HG02623 (cell line): ENCODE measurements around the gene SETX.

Experiments used
- ATAC-seq: cut with Tn5 transposase; IDR thresholded peaks from one replicate; pipeline ENCODE4 v1.9.1; 2021; ENCODE audit warnings: moderate library complexity; ENCODE audit not compliant: unreplicated experiment

The SETX gene

DNA sequence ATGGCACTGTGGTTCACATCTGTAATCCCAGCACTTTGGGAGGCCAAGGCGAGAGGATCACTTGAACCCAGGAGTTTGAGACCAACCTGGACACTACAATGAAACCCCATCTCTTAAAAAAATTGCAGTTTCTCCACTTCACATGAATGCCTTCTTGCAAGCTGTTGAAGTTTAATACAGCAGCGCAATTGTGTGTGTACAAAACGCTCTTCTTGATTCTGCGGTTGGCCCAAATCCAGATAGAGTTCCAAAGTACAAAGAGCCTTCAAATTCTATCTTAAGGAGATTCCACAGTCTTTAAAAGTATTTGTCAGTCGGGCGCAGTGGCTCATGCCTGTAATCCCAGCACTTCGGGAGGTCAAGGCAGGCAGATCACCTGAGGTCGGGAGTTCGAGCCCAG, 9.3 kb upstream of the SETX start:
- no peak for ATAC-seq

DNA sequence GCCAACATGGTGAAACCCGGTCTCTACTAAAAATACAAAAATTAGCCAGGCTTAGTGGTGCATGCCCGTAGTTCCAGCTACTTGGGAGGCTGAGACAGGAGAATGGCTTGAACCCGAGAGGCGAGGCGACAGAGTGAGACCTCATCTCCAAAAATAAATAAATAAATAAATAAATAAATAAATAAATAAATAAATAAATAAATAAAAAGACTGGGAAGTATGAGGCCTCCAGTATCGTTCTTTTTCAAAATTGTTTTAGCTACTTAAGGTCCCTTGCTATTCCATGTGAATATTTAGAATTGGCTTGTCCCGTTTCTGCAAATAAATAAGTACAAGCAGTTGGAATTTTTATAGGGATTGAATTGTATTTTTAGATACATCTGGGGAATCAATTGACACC, 3.0 kb upstream of the SETX start:
- ATAC-seq: no peak

- no peak for ATAC-seq
Measured at GRCh38 chr9:132356324-132356924, 1.6 kb upstream of the SETX start.

DNA sequence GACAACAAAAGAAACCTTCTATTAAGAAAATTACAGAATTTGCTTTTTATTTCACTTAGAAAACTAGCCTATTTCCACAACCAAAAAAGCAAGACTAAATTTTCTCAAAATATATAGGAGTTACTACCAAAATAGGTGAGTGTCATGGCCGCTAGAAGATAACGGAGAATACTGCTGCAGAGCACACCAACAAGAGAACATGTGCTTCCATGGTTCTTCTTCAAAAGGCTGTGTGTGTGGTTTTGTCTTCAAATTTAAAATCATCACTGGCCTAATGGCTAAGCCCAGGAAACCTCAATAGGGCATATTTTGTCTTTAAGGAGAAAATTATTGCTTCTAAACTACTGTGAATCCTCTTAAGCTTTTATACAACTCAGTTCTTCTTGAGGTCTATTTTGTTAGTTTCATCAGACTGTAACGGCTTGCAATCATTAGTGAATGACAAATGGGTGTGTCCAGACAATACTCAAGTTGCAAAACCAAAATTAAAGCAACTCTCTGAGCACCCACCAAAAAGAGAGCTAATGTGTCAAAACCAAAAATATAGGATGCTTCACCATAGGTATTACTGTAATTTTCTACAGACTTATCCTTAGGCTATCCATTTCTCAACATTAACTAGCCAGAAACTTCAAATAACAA, 3.3 kb downstream of the SETX start:
- ATAC-seq: no peak

- no peak for ATAC-seq
Measured at GRCh38 chr9:132350861-132351315, 3.9 kb downstream of the SETX start.

GRCh38 chr9:132348676-132349075, 6.1 kb downstream of the SETX start:
- ATAC-seq: no peak

DNA sequence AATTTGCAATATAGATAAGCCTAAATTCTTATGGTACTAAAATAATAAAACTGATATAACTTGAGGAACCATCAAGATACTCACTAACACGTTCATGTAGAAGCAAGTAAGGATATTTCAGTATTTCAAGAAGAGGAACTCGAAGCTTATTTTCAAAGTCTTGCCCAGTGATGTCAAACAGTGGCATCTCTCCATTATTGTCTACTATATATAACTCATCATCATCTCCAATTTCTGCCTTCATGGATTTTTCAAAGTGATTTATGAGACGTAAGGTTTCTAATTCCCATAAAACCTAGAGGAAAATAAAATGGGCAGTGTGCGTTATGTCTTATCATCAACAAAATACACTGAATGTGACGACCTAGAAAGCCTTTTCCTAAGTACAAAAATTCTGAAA, 8.6 kb downstream of the SETX start:
- no peak for ATAC-seq

GRCh38 chr9:132341177-132341840, 13.5 kb downstream of the SETX start:
- ATAC-seq: no peak

DNA sequence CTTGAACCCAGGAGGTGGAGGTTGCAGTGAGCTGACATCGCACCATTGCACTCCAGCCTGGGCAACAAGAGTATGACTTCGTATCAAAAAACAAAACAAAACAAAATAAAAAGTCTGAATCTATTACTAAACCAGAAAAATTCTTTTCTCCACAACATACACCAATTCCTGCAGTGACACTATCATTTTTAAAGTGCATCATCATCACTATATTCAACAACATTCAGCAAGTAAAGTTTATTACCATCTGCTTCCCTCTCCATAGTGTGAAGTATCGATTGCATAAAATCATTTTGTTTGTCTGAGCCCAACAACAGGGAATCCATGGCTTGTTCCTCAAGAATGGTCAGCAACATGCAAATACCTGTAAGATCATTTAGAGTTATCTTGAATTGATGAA, 20.4 kb downstream of the SETX start:
- no peak for ATAC-seq

DNA sequence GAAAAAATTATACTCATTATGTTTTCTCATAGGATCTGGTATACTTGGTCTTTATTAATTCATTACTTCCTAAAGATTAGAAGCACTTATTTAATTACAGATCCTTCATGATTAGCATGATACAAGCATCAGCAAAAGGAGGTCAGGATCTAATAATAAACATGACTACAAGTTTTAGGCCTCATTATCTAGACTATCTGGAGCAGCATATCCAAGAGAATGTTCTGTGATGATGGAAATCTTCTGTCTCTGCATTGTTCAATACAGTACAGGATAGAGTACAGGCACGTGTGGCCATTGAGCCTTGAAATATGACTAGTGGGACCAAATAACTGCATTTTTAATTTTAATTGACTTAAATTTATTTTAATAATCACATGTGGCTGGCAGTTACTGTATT, 21.2 kb downstream of the SETX start:
- no peak for ATAC-seq

- ATAC-seq: no peak
Measured at GRCh38 chr9:132328580-132328979, 26.2 kb downstream of the SETX start.

DNA sequence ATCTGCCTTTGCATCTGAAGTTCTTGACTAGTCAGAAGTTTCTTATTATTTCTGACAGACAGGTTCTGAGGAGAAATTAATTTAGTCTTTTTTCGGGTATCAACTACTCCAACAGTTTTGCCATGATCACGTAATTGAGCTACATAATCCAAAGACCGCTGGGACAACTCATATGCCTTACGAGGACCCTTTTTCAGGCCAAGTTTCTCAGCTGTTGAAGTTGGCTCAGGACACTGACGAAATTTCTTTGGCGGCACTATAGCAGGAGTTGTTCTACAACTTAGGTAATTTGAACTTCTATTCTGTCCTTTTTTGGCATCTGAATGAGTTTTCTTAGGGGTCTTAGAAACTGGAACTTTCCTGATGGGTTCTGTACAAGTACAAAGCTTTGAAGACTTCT, 27.2 kb downstream of the SETX start:
- ATAC-seq: no peak

GRCh38 chr9:132324425-132324824, 30.4 kb downstream of the SETX start:
- no peak for ATAC-seq

DNA sequence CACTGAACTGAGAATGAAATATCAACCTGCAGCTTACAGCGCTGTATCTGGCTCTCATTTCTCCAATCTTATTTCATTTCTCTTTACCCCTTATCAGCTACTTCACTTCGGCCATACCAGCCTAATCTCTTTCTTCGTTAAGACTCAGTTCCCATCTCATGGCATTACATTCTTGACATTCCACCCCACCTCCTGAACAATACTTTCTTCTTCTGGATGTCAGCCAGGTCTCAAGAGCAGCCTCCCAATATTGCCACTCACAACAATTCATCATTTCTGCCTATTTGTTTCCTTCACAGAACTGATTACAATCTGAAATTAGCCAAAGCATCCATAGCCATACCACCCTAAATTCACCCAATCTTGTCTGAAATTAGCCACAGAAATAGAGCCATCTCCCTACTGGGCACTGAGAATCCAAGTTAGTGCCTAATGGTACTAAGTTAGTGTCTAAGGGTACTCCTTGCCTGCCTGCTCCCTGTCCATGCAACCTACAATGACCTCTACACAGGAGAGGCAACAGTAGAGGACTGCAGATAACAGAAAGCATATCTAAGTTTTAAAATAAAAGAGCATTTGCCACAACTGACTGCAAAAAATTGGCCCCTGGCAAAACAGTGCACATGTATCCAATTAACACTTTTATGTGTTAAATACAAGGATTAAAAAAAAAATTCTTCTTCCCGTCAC, 35.2 kb downstream of the SETX start:
- ATAC-seq: no peak

- ATAC-seq: no peak
Measured at GRCh38 chr9:132312873-132313272, 41.9 kb downstream of the SETX start.

DNA sequence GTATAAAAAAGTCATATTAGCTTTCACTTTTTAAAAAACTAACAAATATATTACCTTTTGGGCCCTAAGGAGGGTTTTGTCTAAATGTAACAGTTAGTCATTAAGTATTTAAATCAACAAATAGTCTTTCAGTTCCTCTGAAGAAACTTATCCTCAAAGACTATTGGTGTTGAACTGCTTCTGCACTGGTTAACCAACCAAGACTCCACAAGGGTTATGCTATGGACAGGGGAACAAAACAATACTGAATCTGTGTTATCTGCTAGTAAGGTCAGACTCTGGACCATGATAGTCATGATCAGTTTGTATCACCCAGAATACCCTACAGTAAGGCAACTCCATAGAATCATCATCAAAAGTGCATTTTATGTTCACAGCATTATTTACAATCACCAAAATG, 42.4 kb downstream of the SETX start:
- ATAC-seq: no peak

DNA sequence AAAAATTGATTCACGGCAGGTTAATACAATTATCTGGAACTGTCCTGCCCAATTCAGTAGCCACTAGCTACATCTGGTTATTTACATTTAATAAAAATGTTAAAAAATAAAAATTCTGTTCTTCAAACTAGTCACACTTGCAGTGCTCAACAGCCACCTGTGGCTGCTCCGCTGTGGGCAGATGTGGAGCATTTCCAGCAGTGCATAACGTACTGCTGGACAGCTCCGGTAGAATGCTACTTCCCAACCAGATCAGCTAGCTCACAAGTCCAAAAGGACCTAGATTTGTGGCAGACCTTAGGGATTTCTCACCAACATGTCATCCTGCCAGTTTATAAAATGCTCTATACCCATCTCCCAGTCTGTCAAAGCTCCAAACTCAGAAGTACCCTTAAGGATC, 42.8 kb downstream of the SETX start:
- ATAC-seq: no peak

DNA sequence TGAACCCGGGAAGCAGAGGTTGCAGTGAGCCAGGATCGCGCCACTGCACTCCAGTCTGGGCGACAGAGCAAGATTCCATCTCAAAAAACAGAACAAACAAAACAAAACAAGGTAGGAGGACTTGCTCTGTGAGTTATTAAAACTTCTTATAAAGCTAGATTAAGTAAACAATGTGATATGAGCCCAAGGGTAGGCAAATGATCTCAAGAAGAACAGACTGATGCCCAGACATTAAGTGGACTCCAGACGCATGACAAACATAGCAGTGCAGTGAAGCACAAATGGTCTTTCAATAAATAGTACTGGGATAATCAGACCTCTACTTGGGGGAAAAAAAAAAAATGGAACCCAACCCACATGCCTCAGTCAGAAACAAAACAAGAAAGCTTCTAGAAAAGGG, 45.7 kb downstream of the SETX start:
- ATAC-seq: no peak

DNA sequence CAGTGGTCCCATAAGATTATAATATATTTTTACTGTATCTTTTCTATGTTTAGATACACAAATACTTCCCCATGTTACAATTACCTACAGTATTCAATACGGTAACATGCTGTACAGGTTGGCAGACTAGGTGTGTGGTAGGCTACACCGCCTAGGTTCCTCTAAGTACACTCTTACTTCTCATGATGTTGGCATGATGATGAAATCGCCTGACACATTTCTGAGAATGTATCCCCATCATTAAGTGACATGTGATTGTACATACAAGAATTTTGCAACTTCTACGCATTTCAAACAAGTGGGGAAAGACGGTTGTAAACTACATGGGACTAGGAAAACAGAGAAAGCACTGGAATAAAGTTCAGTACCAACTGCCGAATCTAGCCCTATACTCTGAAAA, 53.3 kb downstream of the SETX start:
- no peak for ATAC-seq

- ATAC-seq: no peak
Measured at GRCh38 chr9:132299221-132299620, 55.6 kb downstream of the SETX start.

- no peak for ATAC-seq
Measured at GRCh38 chr9:132295181-132295580, 59.6 kb downstream of the SETX start.

DNA sequence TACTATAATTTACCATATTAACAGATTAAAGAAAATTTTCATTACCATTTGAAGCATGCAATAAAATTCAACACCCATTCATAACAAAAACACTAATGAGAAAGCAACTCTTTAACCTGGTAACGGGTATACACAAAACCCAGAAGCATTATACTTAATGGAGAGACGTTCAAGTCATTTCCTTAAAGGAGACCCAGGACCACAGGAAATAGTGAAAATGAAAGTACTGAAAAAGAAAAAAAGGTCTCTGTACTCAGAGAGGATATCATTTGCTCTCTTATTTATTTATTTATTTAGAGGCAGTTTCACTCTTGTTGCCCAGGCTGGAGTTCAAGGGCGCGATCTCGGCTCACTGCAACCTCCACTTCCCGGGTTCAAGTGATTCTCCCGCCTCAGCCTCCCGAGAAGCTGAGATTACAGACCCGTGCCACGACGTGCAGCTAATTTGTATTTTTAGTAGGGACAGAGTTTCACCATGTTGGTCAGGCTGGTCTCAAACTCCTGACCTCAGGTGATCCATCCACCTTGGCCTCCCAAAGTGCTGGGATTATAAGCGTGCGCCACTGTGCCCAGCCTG, 61.6 kb downstream of the SETX start:
- no peak for ATAC-seq
